Measurements from ENCODE around the gene SLIT2. TPM values are rescaled to one million over a fixed set of nuclear protein-coding genes. Genes with fewer than 3 reads are reported as not detected.

SLIT2 gene
- polyA plus RNA-seq, result 1.9 to 12.8 TPM (median 7.5 TPM) in 3 replicates
- polyA plus RNA-seq (2011; ENCODE audit: low read depth), result 3.0 TPM
- polyA plus RNA-seq (2011; cell fraction: cytosol; rRNA removed), result 1.2 and 2.3 TPM in 2 replicates
- 8.6 and 11.9 TPM in 2 replicates for polyA plus RNA-seq (2011; cell fraction: nucleus; rRNA removed)
- polyA plus RNA-seq (2012; ENCODE audit: low replicate concordance), result 1.1 and 10.8 TPM in 2 replicates
- 4.1 to 20.6 TPM (median 14.7 TPM) in 3 replicates for polyA minus RNA-seq
- 2.7 TPM for polyA minus RNA-seq (2011; cell fraction: cytosol; rRNA and poly(A)+ RNA removed)
- polyA minus RNA-seq (2011; cell fraction: nucleus; rRNA and poly(A)+ RNA removed), result 22.4 and 27.6 TPM in 2 replicates

- Histone ChIP-seq H3K79me2 (ENCODE audit: control insufficient read depth, insufficient read depth, low read length) (peaks cover 38% of the 10 kb centered on the region), H3K4me3 (ENCODE audit: control insufficient read depth in 2 of 3, extremely low read depth in 1 of 3, insufficient read depth in 2 of 3, low read depth in 1 of 3, low read length in 3 of 3) (peak within 1 kb of the TSS; percentile 62 to 90 (median 84)), H3K27me3 (ENCODE audit: control insufficient read depth, extremely low read depth, insufficient read depth, low read length) (no peaks in the 10 kb centered on the region), H2AFZ (ENCODE audit: control insufficient read depth, low read length) (peak within 1 kb of the TSS; percentile 80), H4K20me1 (ENCODE audit: control insufficient read depth, extremely low read depth, insufficient read depth, low read length) (no peaks in the 10 kb centered on the region), H3K36me3 (ENCODE audit: control insufficient read depth in 2 of 2, extremely low read depth in 1 of 2, insufficient read depth in 2 of 2, low read length in 2 of 2) (no peaks in the 10 kb centered on the region), H3K9me1 (ENCODE audit: control insufficient read depth, extremely low read depth, insufficient read depth, low read length) (no peaks in the 10 kb centered on the region), H3K27ac (ENCODE audit: control insufficient read depth, insufficient read depth, low read length) (peak within 1 kb of the TSS; percentile 31), H3K4me2 (ENCODE audit: control insufficient read depth, extremely low read depth, insufficient read depth, low read depth, low read length) (peak within 1 kb of the TSS; percentile 94), H3K9ac (ENCODE audit: control insufficient read depth, extremely low read depth, insufficient read depth, low read length) (peak within 1 kb of the TSS; percentile 81), H3K9me3 (ENCODE audit: control insufficient read depth, low read depth, low read length) (no peaks in the 10 kb centered on the region), H3K4me1 (ENCODE audit: control insufficient read depth, extremely low read depth, insufficient read depth, low read length) (peaks cover 21% of the 10 kb centered on the region)
- no peak for TF ChIP-seq CTCF (optimal IDR thresholded peaks at IDR 0.05 in 1 of 3, IDR thresholded peaks at IDR 0.05 in 1 of 3, conservative IDR thresholded peaks at IDR 0.05 in 1 of 3; ENCODE audit: extremely low read depth in 1 of 3, insufficient read depth in 2 of 3, low read length in 3 of 3)
- TF ChIP-seq EZH2 (IDR thresholded peaks at IDR 0.05; ENCODE audit: low read length), result no peak
- dilution Hi-C loops (cut with MboI; ENCODE audit: extremely low pct_ligation_motif_present, low sequenced_read_pairs), result no loop called here
- no peak for FAIRE-seq
- no peak for DNase-seq (ENCODE audit: low read depth, low spot score)
Observed at GRCh38 chr4:20251796-20252655, at the start of gene SLIT2. SLIT2 (plus strand) TSS chr4:20251905; CDS start chr4:20253816, 1,911 bp downstream.

- no peak for TF ChIP-seq CTCF (optimal IDR thresholded peaks at IDR 0.05 in 1 of 3, IDR thresholded peaks at IDR 0.05 in 1 of 3, conservative IDR thresholded peaks at IDR 0.05 in 1 of 3; ENCODE audit: extremely low read depth in 1 of 3, insufficient read depth in 2 of 3, low read length in 3 of 3)
- no peak for TF ChIP-seq EZH2 (IDR thresholded peaks at IDR 0.05; ENCODE audit: low read length)
- H3K9me1 ChIP-seq (ENCODE audit: control insufficient read depth, extremely low read depth, insufficient read depth, low read length), result no peaks in the 10 kb centered on the region
- FAIRE-seq, result peak; percentile 67
- H3K79me2 ChIP-seq (ENCODE audit: control insufficient read depth, insufficient read depth, low read length), result no peaks in the 10 kb centered on the region
- no peak overlapping the region for H3K9ac ChIP-seq (ENCODE audit: control insufficient read depth, extremely low read depth, insufficient read depth, low read length)
- no peak overlapping the region for H3K27ac ChIP-seq (ENCODE audit: control insufficient read depth, insufficient read depth, low read length)
- DNase-seq (ENCODE audit: low read depth, low spot score), result peak; percentile 11
- H4K20me1 ChIP-seq (ENCODE audit: control insufficient read depth, extremely low read depth, insufficient read depth, low read length), result no peaks in the 10 kb centered on the region
- no peaks in the 10 kb centered on the region for H3K36me3 ChIP-seq (ENCODE audit: control insufficient read depth in 2 of 2, extremely low read depth in 1 of 2, insufficient read depth in 2 of 2, low read length in 2 of 2)
- H3K4me2 ChIP-seq (ENCODE audit: control insufficient read depth, extremely low read depth, insufficient read depth, low read depth, low read length), result no peak overlapping the region
- no peaks in the 10 kb centered on the region for H3K27me3 ChIP-seq (ENCODE audit: control insufficient read depth, extremely low read depth, insufficient read depth, low read length)
- no peak overlapping the region for H2AFZ ChIP-seq (ENCODE audit: control insufficient read depth, low read length)
- no peak overlapping the region for H3K4me3 ChIP-seq (ENCODE audit: control insufficient read depth in 2 of 3, extremely low read depth in 1 of 3, insufficient read depth in 2 of 3, low read depth in 1 of 3, low read length in 3 of 3)
- dilution Hi-C loops (cut with MboI; ENCODE audit: extremely low pct_ligation_motif_present, low sequenced_read_pairs), result no loop called here
- H3K9me3 ChIP-seq (ENCODE audit: control insufficient read depth, low read depth, low read length), result no peaks in the 10 kb centered on the region
- peaks cover 8% of the 10 kb centered on the region for H3K4me1 ChIP-seq (ENCODE audit: control insufficient read depth, extremely low read depth, insufficient read depth, low read length)
Observed at GRCh38 chr4:20203508-20203907, 48.2 kb upstream of the SLIT2 start.

Data from keratinocyte (primary cell).